NCI-H1092 treated with DMSO at 0.1 percent for 48 hours (cell line): ENCODE data around the gene ITIH5.
A peak's percentile ranks its signal among the peaks of the same experiment; 100 is the strongest.

ENCODE experiments used
- DNase-seq: peaks from one replicate; lab custom pipeline; 2025; lab: John Stamatoyannopoulos, UW

The ITIH5 gene

DNA sequence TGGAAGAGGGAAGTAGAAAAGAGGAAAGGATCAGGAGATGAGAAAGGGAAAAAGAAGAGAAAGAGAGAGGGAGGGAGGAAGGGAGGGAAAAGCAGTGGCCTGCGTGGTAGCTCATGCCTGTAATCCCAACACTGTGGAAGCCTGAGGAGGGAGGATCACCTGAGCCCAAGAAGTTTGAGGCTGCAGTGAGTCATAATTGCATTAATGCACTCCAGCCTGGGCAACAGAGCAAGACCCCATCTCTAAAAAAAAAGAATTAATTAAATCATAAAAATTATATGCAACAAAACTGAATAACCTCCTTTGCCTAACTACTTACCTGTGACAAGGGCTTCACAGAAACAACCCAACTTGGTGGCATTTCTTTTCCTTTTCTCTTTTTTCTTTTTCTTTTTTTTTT, 148.1 kb downstream of the ITIH5 start:
- DNase-seq, result no peak

- peak; percentile 4 for DNase-seq
Observed at GRCh38 chr10:7515439-7515838, 151.3 kb downstream of the ITIH5 start.

DNA sequence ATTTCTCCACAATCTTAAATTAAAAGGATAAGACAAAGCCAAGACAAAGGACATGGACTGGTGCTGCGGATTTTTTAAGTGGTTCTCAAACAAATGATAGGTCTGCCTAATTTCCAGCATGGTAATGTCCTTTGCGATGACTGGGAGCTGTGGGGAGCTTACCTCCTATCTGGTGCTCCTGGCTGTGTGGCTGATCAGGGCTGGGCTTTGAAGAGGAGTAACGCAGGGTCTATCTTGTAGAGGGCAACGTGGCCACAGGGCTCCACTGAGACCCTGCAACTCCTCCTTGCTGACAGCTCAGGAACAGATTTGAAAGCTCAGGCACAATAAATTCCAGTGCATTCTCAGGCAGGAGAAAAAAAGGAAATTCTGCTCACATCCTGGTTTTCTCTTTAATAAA, 152.8 kb downstream of the ITIH5 start:
- peak; percentile 72 for DNase-seq

DNA sequence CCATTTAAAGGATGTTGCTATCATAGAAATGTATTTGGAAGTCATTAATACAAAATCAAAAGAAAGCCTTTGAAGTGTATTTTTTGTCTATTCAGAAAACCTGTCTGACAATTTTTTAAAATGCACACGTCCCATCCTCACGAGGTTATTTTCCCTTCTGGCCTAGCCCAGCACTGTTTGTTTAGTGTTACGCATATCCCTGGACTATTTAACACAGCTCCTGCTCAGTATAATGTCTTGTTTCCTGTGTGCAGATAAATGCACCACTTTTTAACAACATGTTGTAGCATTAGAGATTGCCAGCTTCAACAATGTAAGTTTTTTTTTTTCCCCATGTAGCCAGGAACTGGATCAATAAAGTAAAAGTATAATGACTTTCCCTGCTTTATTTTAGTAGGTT, 153.3 kb downstream of the ITIH5 start:
- no peak for DNase-seq

DNA sequence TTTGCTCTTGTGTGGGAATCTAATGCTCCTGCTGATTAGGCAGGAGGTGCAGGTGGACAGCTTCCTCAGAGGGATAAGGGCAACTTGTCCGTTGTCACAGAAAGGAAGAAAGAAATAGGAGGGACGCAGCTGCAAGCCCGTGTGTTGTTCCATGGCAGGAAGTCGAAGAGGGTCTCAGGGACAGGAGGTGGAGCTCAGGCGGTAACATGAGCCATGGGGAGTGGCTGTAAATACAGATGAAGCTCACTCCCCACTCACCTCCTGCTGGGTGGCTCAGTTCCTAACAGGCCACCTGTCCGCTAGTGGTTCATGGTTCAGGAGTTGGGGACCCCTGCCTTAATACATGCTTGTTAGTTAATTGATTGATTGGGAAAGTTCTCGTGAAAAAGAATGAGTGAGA, 154.3 kb downstream of the ITIH5 start:
- DNase-seq, result no peak

GRCh38 chr10:7511612-7512011, 155.2 kb downstream of the ITIH5 start:
- DNase-seq, result no peak
